Measurements from ENCODE around the gene ETFDH. TPM values are rescaled to one million over a fixed set of nuclear protein-coding genes. Genes with fewer than 3 reads are reported as not detected.

Gene ETFDH
- total and polyA plus RNA-seq, 9 of the 15 experiments (the other 6 are each of a cell fraction or from before 2014, with no cell fraction given) = 14.6 to 33.6 (median 25.9) TPM

DNA sequence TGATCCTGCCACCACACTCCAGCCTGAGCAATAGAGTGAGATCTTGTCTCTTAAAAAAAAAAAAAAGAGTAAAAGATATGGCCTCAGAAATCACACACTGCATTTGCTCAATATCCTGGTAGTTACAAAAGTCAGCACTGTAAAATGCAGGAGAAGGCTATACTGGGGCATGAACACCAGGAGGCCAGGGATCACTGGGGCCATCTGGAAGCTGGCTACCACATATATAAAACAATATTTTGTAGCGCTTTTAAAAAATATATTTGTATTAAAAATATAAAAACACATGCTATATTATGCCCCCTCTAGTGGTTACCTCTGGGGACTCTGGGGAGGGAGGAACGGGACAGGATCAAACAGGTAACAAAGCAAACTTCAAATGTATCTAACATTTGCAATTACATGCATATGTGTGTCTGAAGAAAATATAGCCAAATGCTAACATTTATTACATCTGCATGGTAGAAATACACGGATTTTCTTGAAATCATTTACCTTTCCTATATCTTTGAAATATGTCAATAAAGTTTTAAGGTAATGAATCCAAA, 4.4 kb upstream of the ETFDH start (continued):
- TF ChIP-seq ARID4B (CRISPR knock-in tag; IDR thresholded peaks at IDR 0.05) (no peak), L3MBTL2 (IDR thresholded peaks at IDR 0.05) (no peak), SLC30A9 (CRISPR knock-in tag; IDR thresholded peaks at IDR 0.05) (no peak), USF1 (CRISPR knock-in tag; IDR thresholded peaks at IDR 0.05) (no peak), DPF2 (IDR thresholded peaks at IDR 0.05) (no peak), DACH1 (IDR thresholded peaks at IDR 0.05; ENCODE audit: partially characterized antibody) (no peak), XRCC3 (IDR thresholded peaks at IDR 0.05) (no peak), NRF1 (conservative IDR thresholded peaks at IDR 0.05 in 1 of 2, IDR thresholded peaks at IDR 0.05 in 1 of 2) (no peak), NEUROD1 (IDR thresholded peaks at IDR 0.05; ENCODE audit: borderline replicate concordance, low read depth, low read length, partially characterized antibody) (no peak), ZNF77 (CRISPR knock-in tag; IDR thresholded peaks at IDR 0.05) (no peak), ZNF507 (tag; conservative IDR thresholded peaks at IDR 0.05) (no peak), MNT (conservative IDR thresholded peaks at IDR 0.05) (no peak), YBX1 (IDR thresholded peaks at IDR 0.05) (no peak), NBN (IDR thresholded peaks at IDR 0.05; ENCODE audit: low read depth) (0 out of 2 replicates have a peak, but pooled peaks have one; percentile 48), KLF16 (IDR thresholded peaks at IDR 0.05) (no peak), POLR2H (tag; IDR thresholded peaks at IDR 0.05; ENCODE audit: low read depth) (no peak), CEBPG (CRISPR knock-in tag; IDR thresholded peaks at IDR 0.05) (no peak), CEBPG (tag; conservative IDR thresholded peaks at IDR 0.05 in 1 of 2, IDR thresholded peaks at IDR 0.05 in 1 of 2) (0 out of 4 replicates have a peak, but pooled peaks of 1 of the 2 experiments have one; percentile 19)
- TF ChIP-seq, protein P1, sequence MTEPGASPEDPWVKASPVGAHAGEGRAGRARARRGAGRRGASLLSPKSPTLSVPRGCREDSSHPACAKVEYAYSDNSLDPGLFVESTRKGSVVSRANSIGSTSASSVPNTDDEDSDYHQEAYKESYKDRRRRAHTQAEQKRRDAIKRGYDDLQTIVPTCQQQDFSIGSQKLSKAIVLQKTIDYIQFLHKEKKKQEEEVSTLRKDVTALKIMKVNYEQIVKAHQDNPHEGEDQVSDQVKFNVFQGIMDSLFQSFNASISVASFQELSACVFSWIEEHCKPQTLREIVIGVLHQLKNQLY (CRISPR knock-in tag; conservative IDR thresholded peaks at IDR 0.05) = no peak
- TF ChIP-seq, protein P2, sequence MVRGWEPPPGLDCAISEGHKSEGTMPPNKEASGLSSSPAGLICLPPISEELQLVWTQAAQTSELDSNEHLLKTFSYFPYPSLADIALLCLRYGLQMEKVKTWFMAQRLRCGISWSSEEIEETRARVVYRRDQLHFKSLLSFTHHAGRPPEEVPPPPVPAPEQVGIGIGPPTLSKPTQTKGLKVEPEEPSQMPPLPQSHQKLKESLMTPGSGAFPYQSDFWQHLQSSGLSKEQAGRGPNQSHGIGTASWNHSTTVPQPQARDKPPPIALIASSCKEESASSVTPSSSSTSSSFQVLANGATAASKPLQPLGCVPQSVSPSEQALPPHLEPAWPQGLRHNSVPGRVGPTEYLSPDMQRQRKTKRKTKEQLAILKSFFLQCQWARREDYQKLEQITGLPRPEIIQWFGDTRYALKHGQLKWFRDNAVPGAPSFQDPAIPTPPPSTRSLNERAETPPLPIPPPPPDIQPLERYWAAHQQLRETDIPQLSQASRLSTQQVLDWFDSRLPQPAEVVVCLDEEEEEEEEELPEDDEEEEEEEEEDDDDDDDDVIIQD (CRISPR knock-in tag; IDR thresholded peaks at IDR 0.05) = no peak

All from K562 (cell line).